Hindlimb muscle (tissue), 1 donor: ENCODE measurements around the gene SLC19A1. TPM values are rescaled to one million over a fixed set of nuclear protein-coding genes. Genes with fewer than 3 reads are reported as not detected.

Experiments used
- DNase-seq: peaks from one replicate; pipeline ENCODE4 v3.0.0-alpha.2; 2013
- polyA plus RNA-seq: library from polyadenylated mRNA; unstranded; fragments of 120-200 nt; gene quantifications from one replicate; pipeline ENCODE4 v1.2.1, GENCODE V29; 2013; ENCODE audit not compliant: insufficient read length

Gene SLC19A1
- polyA plus RNA-seq, 1 donor: 8.1 TPM

- no peak for DNase-seq
Measured at GRCh38 chr21:45465611-45466329, 76.5 kb downstream of the SLC19A1 start.

- no peak for DNase-seq
Measured at GRCh38 chr21:45465105-45465504, 77.1 kb downstream of the SLC19A1 start.

GRCh38 chr21:45464309-45464708 lies 77.9 kb downstream of the SLC19A1 start:
- no peak for DNase-seq

- DNase-seq: no peak
Measured at GRCh38 chr21:45463871-45464270, 78.4 kb downstream of the SLC19A1 start.

- no peak for DNase-seq
Measured at GRCh38 chr21:45461806-45462341, 80.4 kb downstream of the SLC19A1 start.

- DNase-seq: no peak
Measured at GRCh38 chr21:45461369-45461750, 80.9 kb downstream of the SLC19A1 start.

GRCh38 chr21:45460611-45461368 lies 81.5 kb downstream of the SLC19A1 start:
- DNase-seq: no peak

- DNase-seq: no peak
Measured at GRCh38 chr21:45460011-45460565, 82.2 kb downstream of the SLC19A1 start.

GRCh38 chr21:45459171-45460010 lies 82.8 kb downstream of the SLC19A1 start:
- DNase-seq: no peak

- no peak for DNase-seq
Measured at GRCh38 chr21:45458281-45459170, 83.7 kb downstream of the SLC19A1 start.

- no peak for DNase-seq
Measured at GRCh38 chr21:45457832-45458172, 84.4 kb downstream of the SLC19A1 start.

GRCh38 chr21:45457161-45457831 lies 84.9 kb downstream of the SLC19A1 start:
- no peak for DNase-seq

GRCh38 chr21:45456584-45457160 lies 85.6 kb downstream of the SLC19A1 start:
- DNase-seq: no peak

GRCh38 chr21:45455674-45456583 lies 86.3 kb downstream of the SLC19A1 start:
- no peak for DNase-seq

- peak; percentile 47 for DNase-seq
Measured at GRCh38 chr21:45454926-45455673, 87.1 kb downstream of the SLC19A1 start.

- no peak for DNase-seq
Measured at GRCh38 chr21:45454060-45454925, 87.9 kb downstream of the SLC19A1 start.

- no peak for DNase-seq
Measured at GRCh38 chr21:45453308-45453950, 88.8 kb downstream of the SLC19A1 start.
